Epithelial cell of esophagus (primary cell): ENCODE measurements around the gene C16orf82.
A peak's percentile ranks its signal among the peaks of the same experiment; 100 is the strongest.

Experiments
- DNase-seq: peaks from one replicate; pipeline ENCODE4 v3.0.0; 2010; ENCODE audit warnings: low read depth
- H3K4me3 ChIP-seq: 2 replicates; pipeline ENCODE4 v1.5.1; 2011; ENCODE audit warnings: mild to moderate bottlenecking, low read length, control low read depth
- CTCF ChIP-seq: IDR thresholded peaks from 2 replicates; pipeline ENCODE4 v1.5.1; 2011; ENCODE audit warnings: low read depth, mild to moderate bottlenecking, low read length, control low read depth, inconsistent platforms; ENCODE audit not compliant: insufficient read depth; ENCODE audit errors: missing control alignments

Gene C16orf82

GRCh38 chr16:27053996-27054395, 12.7 kb upstream of the C16orf82 start:
- DNase-seq: no peak
- H3K4me3 ChIP-seq: no peak overlapping the region
- TF ChIP-seq CTCF: no peak

GRCh38 chr16:27058299-27058698, 8.4 kb upstream of the C16orf82 start:
- no peak overlapping the region for H3K4me3 ChIP-seq
- TF ChIP-seq CTCF: no peak
- no peak for DNase-seq

GRCh38 chr16:27070776-27071175, 4.0 kb downstream of the C16orf82 start:
- H3K4me3 ChIP-seq: no peak overlapping the region
- DNase-seq: no peak
- no peak for TF ChIP-seq CTCF

- TF ChIP-seq CTCF: no peak
- DNase-seq: no peak
- H3K4me3 ChIP-seq: no peak overlapping the region
Measured at GRCh38 chr16:27073733-27074132, 7.0 kb downstream of the C16orf82 start.

- no peak overlapping the region for H3K4me3 ChIP-seq
- no peak for DNase-seq
- TF ChIP-seq CTCF: peak; percentile 18
Measured at GRCh38 chr16:27080895-27081294, 14.2 kb downstream of the C16orf82 start.

- DNase-seq: no peak
- no peak for TF ChIP-seq CTCF
- H3K4me3 ChIP-seq: no peak overlapping the region
Measured at GRCh38 chr16:27083861-27084261, 17.1 kb downstream of the C16orf82 start.

- no peak for TF ChIP-seq CTCF
- no peak for DNase-seq
- no peak overlapping the region for H3K4me3 ChIP-seq
Measured at GRCh38 chr16:27084307-27085028, 17.7 kb downstream of the C16orf82 start.
